ENCODE measurements around the gene KLHL40. TPM values are rescaled to one million over a fixed set of nuclear protein-coding genes. Genes with fewer than 3 reads are reported as not detected.

KLHL40 gene
- total and polyA plus RNA-seq, 10 of the 15 experiments (the other 5 are each of a cell fraction or from before 2014, with no cell fraction given), result not detected

DNA sequence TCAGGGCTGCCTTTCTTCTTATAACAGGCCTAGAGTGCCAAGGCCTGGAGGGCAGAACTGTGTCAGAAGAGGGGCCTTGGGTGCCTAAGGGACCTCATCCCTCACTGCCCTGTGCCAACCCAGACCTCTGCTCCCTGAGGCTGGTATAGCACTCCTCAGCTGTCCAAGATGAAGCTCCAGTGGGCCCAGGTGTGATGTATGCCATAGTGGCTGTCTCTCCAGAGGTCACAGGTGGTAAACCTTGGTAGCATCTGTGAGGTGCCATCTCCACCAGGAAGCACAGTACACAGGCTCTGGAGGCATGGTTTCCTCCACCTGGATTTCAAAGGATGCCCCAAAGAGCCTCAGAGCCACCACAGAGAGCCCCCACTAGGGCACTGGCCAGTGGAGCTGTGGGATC lies 12.3 kb upstream of the KLHL40 start (continued):
- TF ChIP-seq, protein P1, sequence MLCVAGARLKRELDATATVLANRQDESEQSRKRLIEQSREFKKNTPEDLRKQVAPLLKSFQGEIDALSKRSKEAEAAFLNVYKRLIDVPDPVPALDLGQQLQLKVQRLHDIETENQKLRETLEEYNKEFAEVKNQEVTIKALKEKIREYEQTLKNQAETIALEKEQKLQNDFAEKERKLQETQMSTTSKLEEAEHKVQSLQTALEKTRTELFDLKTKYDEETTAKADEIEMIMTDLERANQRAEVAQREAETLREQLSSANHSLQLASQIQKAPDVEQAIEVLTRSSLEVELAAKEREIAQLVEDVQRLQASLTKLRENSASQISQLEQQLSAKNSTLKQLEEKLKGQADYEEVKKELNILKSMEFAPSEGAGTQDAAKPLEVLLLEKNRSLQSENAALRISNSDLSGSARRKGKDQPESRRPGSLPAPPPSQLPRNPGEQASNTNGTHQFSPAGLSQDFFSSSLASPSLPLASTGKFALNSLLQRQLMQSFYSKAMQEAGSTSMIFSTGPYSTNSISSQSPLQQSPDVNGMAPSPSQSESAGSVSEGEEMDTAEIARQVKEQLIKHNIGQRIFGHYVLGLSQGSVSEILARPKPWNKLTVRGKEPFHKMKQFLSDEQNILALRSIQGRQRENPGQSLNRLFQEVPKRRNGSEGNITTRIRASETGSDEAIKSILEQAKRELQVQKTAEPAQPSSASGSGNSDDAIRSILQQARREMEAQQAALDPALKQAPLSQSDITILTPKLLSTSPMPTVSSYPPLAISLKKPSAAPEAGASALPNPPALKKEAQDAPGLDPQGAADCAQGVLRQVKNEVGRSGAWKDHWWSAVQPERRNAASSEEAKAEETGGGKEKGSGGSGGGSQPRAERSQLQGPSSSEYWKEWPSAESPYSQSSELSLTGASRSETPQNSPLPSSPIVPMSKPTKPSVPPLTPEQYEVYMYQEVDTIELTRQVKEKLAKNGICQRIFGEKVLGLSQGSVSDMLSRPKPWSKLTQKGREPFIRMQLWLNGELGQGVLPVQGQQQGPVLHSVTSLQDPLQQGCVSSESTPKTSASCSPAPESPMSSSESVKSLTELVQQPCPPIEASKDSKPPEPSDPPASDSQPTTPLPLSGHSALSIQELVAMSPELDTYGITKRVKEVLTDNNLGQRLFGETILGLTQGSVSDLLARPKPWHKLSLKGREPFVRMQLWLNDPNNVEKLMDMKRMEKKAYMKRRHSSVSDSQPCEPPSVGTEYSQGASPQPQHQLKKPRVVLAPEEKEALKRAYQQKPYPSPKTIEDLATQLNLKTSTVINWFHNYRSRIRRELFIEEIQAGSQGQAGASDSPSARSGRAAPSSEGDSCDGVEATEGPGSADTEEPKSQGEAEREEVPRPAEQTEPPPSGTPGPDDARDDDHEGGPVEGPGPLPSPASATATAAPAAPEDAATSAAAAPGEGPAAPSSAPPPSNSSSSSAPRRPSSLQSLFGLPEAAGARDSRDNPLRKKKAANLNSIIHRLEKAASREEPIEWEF (IDR thresholded peaks at IDR 0.05; ENCODE audit: insufficient replicate concordance, low read depth, low read length), result no peak
- TF ChIP-seq, protein P2, sequence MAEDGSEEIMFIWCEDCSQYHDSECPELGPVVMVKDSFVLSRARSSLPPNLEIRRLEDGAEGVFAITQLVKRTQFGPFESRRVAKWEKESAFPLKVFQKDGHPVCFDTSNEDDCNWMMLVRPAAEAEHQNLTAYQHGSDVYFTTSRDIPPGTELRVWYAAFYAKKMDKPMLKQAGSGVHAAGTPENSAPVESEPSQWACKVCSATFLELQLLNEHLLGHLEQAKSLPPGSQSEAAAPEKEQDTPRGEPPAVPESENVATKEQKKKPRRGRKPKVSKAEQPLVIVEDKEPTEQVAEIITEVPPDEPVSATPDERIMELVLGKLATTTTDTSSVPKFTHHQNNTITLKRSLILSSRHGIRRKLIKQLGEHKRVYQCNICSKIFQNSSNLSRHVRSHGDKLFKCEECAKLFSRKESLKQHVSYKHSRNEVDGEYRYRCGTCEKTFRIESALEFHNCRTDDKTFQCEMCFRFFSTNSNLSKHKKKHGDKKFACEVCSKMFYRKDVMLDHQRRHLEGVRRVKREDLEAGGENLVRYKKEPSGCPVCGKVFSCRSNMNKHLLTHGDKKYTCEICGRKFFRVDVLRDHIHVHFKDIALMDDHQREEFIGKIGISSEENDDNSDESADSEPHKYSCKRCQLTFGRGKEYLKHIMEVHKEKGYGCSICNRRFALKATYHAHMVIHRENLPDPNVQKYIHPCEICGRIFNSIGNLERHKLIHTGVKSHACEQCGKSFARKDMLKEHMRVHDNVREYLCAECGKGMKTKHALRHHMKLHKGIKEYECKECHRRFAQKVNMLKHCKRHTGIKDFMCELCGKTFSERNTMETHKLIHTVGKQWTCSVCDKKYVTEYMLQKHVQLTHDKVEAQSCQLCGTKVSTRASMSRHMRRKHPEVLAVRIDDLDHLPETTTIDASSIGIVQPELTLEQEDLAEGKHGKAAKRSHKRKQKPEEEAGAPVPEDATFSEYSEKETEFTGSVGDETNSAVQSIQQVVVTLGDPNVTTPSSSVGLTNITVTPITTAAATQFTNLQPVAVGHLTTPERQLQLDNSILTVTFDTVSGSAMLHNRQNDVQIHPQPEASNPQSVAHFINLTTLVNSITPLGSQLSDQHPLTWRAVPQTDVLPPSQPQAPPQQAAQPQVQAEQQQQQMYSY (CRISPR knock-in tag; IDR thresholded peaks at IDR 0.05), result no peak
- TF ChIP-seq MTA3 (IDR thresholded peaks at IDR 0.05; ENCODE audit: borderline replicate concordance, low read length) (no peak), RB1 (IDR thresholded peaks at IDR 0.05; ENCODE audit: borderline replicate concordance) (no peak)
